K562 (cell line): Measurements from ENCODE around the gene DNAJB6. TPM values are rescaled to one million over a fixed set of nuclear protein-coding genes. Genes with fewer than 3 reads are reported as not detected.

Experiments used
- ATF6 ChIP-seq: sonication (generic); formaldehyde crosslinking; IDR thresholded peaks from 2 replicates; pipeline ENCODE4 v1.4.0; 2020; ENCODE audit warnings: mild to moderate bottlenecking, missing genetic modification reagents
- CEBPB ChIP-seq: fragments of 450-650 bp; IDR thresholded peaks from 2 replicates; pipeline ENCODE4 v1.6.1; 2016; ENCODE audit warnings: missing genetic modification characterization, missing compliant biosample characterization
- CREM ChIP-seq: IDR thresholded peaks from 2 replicates; pipeline ENCODE4 v1.6.1; 2014; ENCODE audit warnings: antibody characterized with exemption, low read depth
- E2F4 ChIP-seq: sonication (generic); formaldehyde crosslinking; IDR thresholded peaks from 2 replicates; pipeline ENCODE4 v1.8.0; 2022; ENCODE audit warnings: mild to moderate bottlenecking, low read depth, missing genetic modification reagents
- FIP1L1 ChIP-seq: fragments of 200-400 bp; formaldehyde crosslinking; IDR thresholded peaks from 2 replicates; pipeline ENCODE4 v1.6.1; 2018; ENCODE audit warnings: mild to moderate bottlenecking, low read depth, low read length; ENCODE audit not compliant: poor library complexity, severe bottlenecking
- FOXK2 ChIP-seq, 2 experiments: fragments of 450-650 bp; IDR thresholded peaks in 1 of 2; conservative IDR thresholded peaks in 1 of 2; 2 replicates each; pipeline ENCODE4 v1.6.1; 2016; ENCODE audit warnings: low read depth in 2 of 2, mild to moderate bottlenecking in 1 of 2
- HMGXB4 ChIP-seq: sonication (generic); formaldehyde crosslinking; IDR thresholded peaks from 2 replicates; pipeline ENCODE4 v1.8.1; 2023; ENCODE audit warnings: mild to moderate bottlenecking, missing genetic modification reagents
- MIER1 ChIP-seq: fragments of 450-650 bp; IDR thresholded peaks from 2 replicates; pipeline ENCODE4 v1.6.1; 2016; ENCODE audit warnings: antibody characterized with exemption, mild to moderate bottlenecking, low read depth
- MYNN ChIP-seq, 2 experiments: sonication (generic); formaldehyde crosslinking in 1 of 2; IDR thresholded peaks; 2 replicates each; pipeline versions ENCODE4 v1.5.0 to v1.6.1; 2016 to 2020; ENCODE audit warnings: antibody characterized with exemption in 1 of 2, missing genetic modification reagents in 1 of 2
- NONO ChIP-seq, 2 experiments: fragments of 200-400 bp in 1 of 2; fragments of 450-650 bp in 1 of 2; formaldehyde crosslinking in 1 of 2; IDR thresholded peaks; 2 replicates each; pipeline ENCODE4 v1.6.1; 2017; ENCODE audit warnings: low read depth in 2 of 2, mild to moderate bottlenecking in 2 of 2, moderate library complexity in 2 of 2, low read length in 1 of 2
- POLR3G ChIP-seq: IDR thresholded peaks from 2 replicates; pipeline ENCODE4 v1.6.1; 2011; ENCODE audit not compliant: insufficient read length, insufficient replicate concordance; ENCODE audit errors: extremely low read depth
- THAP12 ChIP-seq: fragments of 250-450 bp; sonication (Bioruptor Pico); IDR thresholded peaks from 2 replicates; pipeline ENCODE4 v1.9.0; 2021; ENCODE audit warnings: mild to moderate bottlenecking, inconsistent platforms
- THRB ChIP-seq: fragments of 450-650 bp; formaldehyde crosslinking; conservative IDR thresholded peaks from 2 replicates; pipeline ENCODE4 v1.4.0; 2022; ENCODE audit warnings: mild to moderate bottlenecking, missing genetic modification characterization
- USF2 ChIP-seq: sonication (generic); formaldehyde crosslinking; IDR thresholded peaks from 2 replicates; pipeline ENCODE4 v1.5.0; 2020; ENCODE audit warnings: missing genetic modification reagents
- ZNF76 ChIP-seq: fragments of 250-450 bp; sonication (Bioruptor Pico); IDR thresholded peaks from 2 replicates; pipeline ENCODE4 v1.4.0; 2020; ENCODE audit warnings: mild to moderate bottlenecking, moderate library complexity, borderline replicate concordance
- polyA plus RNA-seq, 8 experiments: library from polyadenylated mRNA; depleted of rRNA in 4 of 8; stranded (reverse) in 5 of 8; unstranded in 3 of 8; fragments of >200 nt; fragmentation: Nextera tagmentation in 2 of 8; fragmentation: Illumina TruSeq in 1 of 8; extraction: Ambion mirVana in 2 of 8; extraction: Trizol in 1 of 8; gene quantifications; 2 replicates each; pipeline versions ENCODE4 v1.2.1 to v1.2.3, GENCODE V29; 2011 to 2014; ENCODE audit warnings: inconsistent platforms in 1 of 8, missing spikeins in 1 of 8
- total RNA-seq, 7 experiments: library from RNA; depleted of rRNA in 6 of 7; stranded (reverse); fragments of >200 nt in 6 of 7; fragmentation: Illumina TruSeq in 2 of 7; extraction: Trizol in 2 of 7; gene quantifications; 2 replicates each; pipeline versions ENCODE4 v1.2.1 to v1.2.3, GENCODE V29; 2011 to 2021; ENCODE audit warnings: low replicate concordance in 1 of 7

The DNAJB6 gene
- total and polyA plus RNA-seq, 9 of the 15 experiments (the other 6 are each of a cell fraction or from before 2014, with no cell fraction given): 84.5 to 158 (median 135) TPM

- TF ChIP-seq THRB (no peak), THAP12 (CRISPR knock-in tag) (no peak; the same call in 1 of the 2 replicates), USF2 (CRISPR knock-in tag) (peak; percentile 71), ATF6 (CRISPR knock-in tag) (no peak), CREM (peak; percentile 77), FIP1L1 (no peak), E2F4 (CRISPR knock-in tag) (no peak), ZNF76 (CRISPR knock-in tag) (no peak), CEBPB (peak; percentile 40), NONO (IDR thresholded peaks at IDR 0.05; ENCODE audit: low read depth in 2 of 2, low read length in 1 of 2) (no peak), MIER1 (peak; percentile 54; the same call in 1 of the 2 replicates), HMGXB4 (CRISPR knock-in tag) (peak; percentile 36; the same call in 1 of the 2 replicates), FOXK2 (conservative IDR thresholded peaks at IDR 0.05 in 1 of 2, IDR thresholded peaks at IDR 0.05 in 1 of 2; ENCODE audit: low read depth in 2 of 2) (peak; percentile 72 to 80; a peak in 3 of 4 replicates), MYNN (IDR thresholded peaks at IDR 0.05) (peak; percentile 56; the same call in 1 of the 2 replicates), MYNN (CRISPR knock-in tag; IDR thresholded peaks at IDR 0.05) (no peak), POLR3G (no peak)
Measured at GRCh38 chr7:157397731-157398691, 61.2 kb downstream of the DNAJB6 start (continued).
